ENCODE measurements around the gene FASN. TPM values are rescaled to one million over a fixed set of nuclear protein-coding genes. Genes with fewer than 3 reads are reported as not detected.

Gene FASN
- total RNA-seq, 4 donors from 2014 or later: 30.3 to 63.6 (median 44.8) TPM

DNA sequence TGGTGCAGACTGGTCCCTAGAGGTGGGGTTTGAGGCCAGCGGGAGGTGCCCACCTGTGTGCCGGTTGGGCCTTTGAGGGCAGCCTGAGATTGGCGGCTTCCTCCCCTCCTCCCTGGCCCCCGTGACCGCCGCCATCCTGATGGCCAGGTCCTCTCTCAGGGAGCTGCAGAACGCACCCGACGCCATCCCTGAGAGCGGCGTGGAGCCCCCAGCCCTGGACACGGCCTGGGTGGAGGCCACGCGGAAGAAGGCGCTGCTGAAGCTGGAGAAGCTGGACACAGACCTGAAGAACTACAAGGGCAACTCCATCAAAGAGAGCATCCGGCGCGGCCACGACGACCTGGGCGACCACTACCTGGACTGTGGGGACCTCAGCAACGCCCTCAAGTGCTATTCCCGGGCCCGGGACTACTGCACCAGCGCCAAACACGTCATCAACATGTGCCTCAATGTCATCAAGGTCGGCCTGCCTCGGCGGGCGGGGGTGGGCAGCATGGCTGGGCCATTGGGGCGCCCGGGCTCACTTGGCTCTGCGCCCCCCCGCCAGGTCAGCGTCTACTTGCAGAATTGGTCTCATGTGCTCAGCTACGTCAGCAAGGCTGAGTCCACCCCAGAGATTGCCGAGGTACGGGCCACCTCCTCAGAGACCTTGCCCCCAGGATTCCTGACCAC is 43.5 kb downstream of the FASN start:
- no peak overlapping the region for H3K27ac ChIP-seq (replicated peaks in 1 of 4)
- H3K27me3 ChIP-seq: no peaks in the 10 kb centered on the region
- DNase-seq (ENCODE audit: extremely low spot score): no peak
- intact Hi-C loops (cut with DNase I): no loop called here
- 84% methylated on average over 23 of the region's 38 CpGs for WGBS
- peaks cover 24 to 49% (median 38%) of the 10 kb centered on the region in 4 donors for H3K4me1 ChIP-seq
- TF ChIP-seq POLR2AphosphoS5 (IDR thresholded peaks at IDR 0.05) (no peak), EP300 (IDR thresholded peaks at IDR 0.05) (no peak), POLR2A (IDR thresholded peaks at IDR 0.05; ENCODE audit: low read depth) (no peak)
- TF ChIP-seq, protein P1, sequence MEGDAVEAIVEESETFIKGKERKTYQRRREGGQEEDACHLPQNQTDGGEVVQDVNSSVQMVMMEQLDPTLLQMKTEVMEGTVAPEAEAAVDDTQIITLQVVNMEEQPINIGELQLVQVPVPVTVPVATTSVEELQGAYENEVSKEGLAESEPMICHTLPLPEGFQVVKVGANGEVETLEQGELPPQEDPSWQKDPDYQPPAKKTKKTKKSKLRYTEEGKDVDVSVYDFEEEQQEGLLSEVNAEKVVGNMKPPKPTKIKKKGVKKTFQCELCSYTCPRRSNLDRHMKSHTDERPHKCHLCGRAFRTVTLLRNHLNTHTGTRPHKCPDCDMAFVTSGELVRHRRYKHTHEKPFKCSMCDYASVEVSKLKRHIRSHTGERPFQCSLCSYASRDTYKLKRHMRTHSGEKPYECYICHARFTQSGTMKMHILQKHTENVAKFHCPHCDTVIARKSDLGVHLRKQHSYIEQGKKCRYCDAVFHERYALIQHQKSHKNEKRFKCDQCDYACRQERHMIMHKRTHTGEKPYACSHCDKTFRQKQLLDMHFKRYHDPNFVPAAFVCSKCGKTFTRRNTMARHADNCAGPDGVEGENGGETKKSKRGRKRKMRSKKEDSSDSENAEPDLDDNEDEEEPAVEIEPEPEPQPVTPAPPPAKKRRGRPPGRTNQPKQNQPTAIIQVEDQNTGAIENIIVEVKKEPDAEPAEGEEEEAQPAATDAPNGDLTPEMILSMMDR (IDR thresholded peaks at IDR 0.05): no peak
- no peaks in the 10 kb centered on the region for H3K9me3 ChIP-seq
- peaks cover 46 to 74% (median 69%) of the 10 kb centered on the region in 4 donors for H3K36me3 ChIP-seq
- H3K4me3 ChIP-seq: no peak overlapping the region

DNA sequence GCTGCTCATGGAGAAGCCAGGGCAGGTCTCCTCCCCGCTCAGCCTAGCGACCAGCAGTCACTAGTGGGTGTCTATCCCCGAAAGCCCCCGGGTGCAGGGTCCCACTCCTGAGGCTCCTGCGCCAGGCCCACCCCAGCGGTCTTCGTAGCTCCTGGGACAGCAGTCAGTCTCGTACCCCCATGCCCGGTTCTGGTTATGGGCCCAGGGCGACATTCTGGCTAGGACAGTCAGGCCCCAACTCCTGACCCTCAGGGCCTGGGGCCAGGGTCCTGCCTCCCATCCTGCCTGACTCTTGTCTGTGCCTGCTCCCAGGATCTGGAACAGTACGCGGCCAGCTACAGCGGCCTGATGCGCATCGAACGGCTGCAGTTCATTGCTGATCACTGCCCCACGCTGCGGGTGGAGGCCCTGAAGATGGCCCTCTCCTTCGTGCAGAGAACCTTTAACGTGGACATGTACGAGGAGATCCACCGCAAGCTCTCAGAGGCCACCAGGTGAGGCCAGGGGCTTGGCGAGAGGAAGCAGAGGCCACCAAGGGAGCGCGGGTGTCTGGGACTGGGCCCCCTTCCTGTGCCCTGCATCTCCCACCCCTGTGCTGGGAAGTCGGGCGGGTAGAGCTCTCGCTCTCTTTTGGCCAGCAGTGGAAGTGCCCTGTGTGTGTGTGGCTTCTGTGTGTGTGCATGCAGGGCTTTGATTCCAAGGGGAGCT is 44.3 kb downstream of the FASN start:
- Histone ChIP-seq H3K9me3 (no peaks in the 10 kb centered on the region), H3K4me3 (peak overlapping the region in 1 of 4 donors; percentile 88), H3K27me3 (no peaks in the 10 kb centered on the region), H3K27ac (replicated peaks in 1 of 4) (no peak overlapping the region), H3K36me3 (peaks cover 42 to 74% (median 69%) of the 10 kb centered on the region in 4 donors), H3K4me1 (peaks cover 24 to 57% (median 43%) of the 10 kb centered on the region in 4 donors)
- intact Hi-C loops (cut with DNase I): no loop called here
- WGBS: 77% methylated on average over 8 of the region's 28 CpGs
- TF ChIP-seq EP300 (IDR thresholded peaks at IDR 0.05) (no peak), POLR2A (IDR thresholded peaks at IDR 0.05; ENCODE audit: low read depth) (no peak), POLR2AphosphoS5 (IDR thresholded peaks at IDR 0.05) (no peak)
- TF ChIP-seq, protein P1 (IDR thresholded peaks at IDR 0.05): no peak
- no peak for DNase-seq (ENCODE audit: extremely low spot score)

GRCh38 chr17:82053130-82053529 is 44.9 kb downstream of the FASN start:
- TF ChIP-seq POLR2AphosphoS5 (IDR thresholded peaks at IDR 0.05) (no peak), POLR2A (IDR thresholded peaks at IDR 0.05; ENCODE audit: low read depth) (no peak), EP300 (IDR thresholded peaks at IDR 0.05) (no peak)
- TF ChIP-seq, protein P1 (IDR thresholded peaks at IDR 0.05): no peak
- no peaks in the 10 kb centered on the region for H3K27me3 ChIP-seq
- no peak for DNase-seq (ENCODE audit: extremely low spot score)
- peaks cover 24 to 58% (median 43%) of the 10 kb centered on the region in 4 donors for H3K4me1 ChIP-seq
- H3K4me3 ChIP-seq: peak overlapping the region; percentile 81 to 99 (median 88)
- 89% methylated on average over 17 of the region's 19 CpGs for WGBS
- peaks cover 43 to 74% (median 69%) of the 10 kb centered on the region in 4 donors for H3K36me3 ChIP-seq
- no peaks in the 10 kb centered on the region for H3K9me3 ChIP-seq
- no peak overlapping the region for H3K27ac ChIP-seq (replicated peaks in 1 of 4)
- intact Hi-C loops (cut with DNase I): no loop called here

DNA sequence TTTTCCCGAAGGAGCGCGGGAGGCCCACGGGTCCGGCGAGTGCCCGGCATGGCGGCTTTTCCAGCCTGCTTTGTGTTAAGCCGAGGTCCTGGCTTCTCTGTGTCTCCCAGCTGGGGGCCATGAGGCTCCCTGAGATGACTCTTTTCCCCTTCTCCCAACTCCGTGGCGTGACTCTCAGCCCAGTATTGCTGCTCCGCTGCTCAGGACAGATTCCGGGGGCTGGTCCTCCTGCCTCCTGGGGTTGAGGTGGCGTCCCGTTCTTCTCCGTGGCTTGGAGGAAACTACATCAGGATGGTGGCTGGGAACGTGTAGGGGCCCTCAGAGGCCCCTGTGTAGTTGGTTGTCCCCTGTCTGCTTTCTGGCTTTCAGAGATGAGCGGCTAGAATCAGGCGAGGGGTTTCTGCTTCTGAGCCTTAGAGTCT is 45.4 kb downstream of the FASN start:
- Histone ChIP-seq H3K36me3 (peaks cover 44 to 74% (median 69%) of the 10 kb centered on the region in 4 donors), H3K4me3 (peak overlapping the region; percentile 81 to 99 (median 88)), H3K4me1 (peaks cover 24 to 58% (median 43%) of the 10 kb centered on the region in 4 donors), H3K9me3 (no peaks in the 10 kb centered on the region), H3K27me3 (no peaks in the 10 kb centered on the region), H3K27ac (replicated peaks in 1 of 4) (peak overlapping the region in 3 of 4 donors; percentile 70 to 75 (median 75))
- no peak for DNase-seq (ENCODE audit: extremely low spot score)
- no peak for TF ChIP-seq POLR2AphosphoS5 (IDR thresholded peaks at IDR 0.05)
- 28% methylated on average over 18 of the region's 19 CpGs for WGBS
- intact Hi-C loops (cut with DNase I): no loop called here
